ENCODE data around the gene ABCC3. TPM values are rescaled to one million over a fixed set of nuclear protein-coding genes. Genes with fewer than 3 reads are reported as not detected.

The ABCC3 gene
- total and polyA plus RNA-seq, 9 of the 15 experiments (the other 6 are each of a cell fraction or from before 2014, with no cell fraction given): 0.03 to 1.6 (median 0.42) TPM; not detected in 5

GRCh38 chr17:50594892-50595291 is 39.8 kb upstream of the ABCC3 start:
- H3K9ac ChIP-seq (ENCODE audit: insufficient read depth in 1 of 2, low read depth in 2 of 2, low read length in 2 of 2): no peak overlapping the region
- BruUV-seq (replicated peaks): no TSS peak
- no peak for FAIRE-seq
- in situ Hi-C loops (cut with MboI) (no loop called here), intact Hi-C loops (cut with micrococcal nuclease) (no loop called here)
- H3K79me2 ChIP-seq (ENCODE audit: control insufficient read depth, insufficient read depth, low read length): no peaks in the 10 kb centered on the region
- ChIA-PET POLR2A (interaction anchor here (0.5 kb wide), 1 partner anchor 32 kb away, joined by 3 read pairs; no protein-coding TSS in a partner anchor), CTCF (ENCODE audit: low intra/inter-chr PET ratio) (no interaction called here)
- H4K20me1 ChIP-seq (replicated peaks; ENCODE audit: control insufficient read depth, insufficient read depth, low read length): peaks cover 7% of the 10 kb centered on the region
- H2AFZ ChIP-seq (ENCODE audit: low read depth, low read length): no peak overlapping the region
- peaks cover 36 to 83% of the 10 kb centered on the region in 2 experiments for H3K27me3 ChIP-seq (ENCODE audit: control insufficient read depth in 2 of 2, insufficient read depth in 2 of 2, low read length in 2 of 2)
- no peaks in the 10 kb centered on the region for H3K9me1 ChIP-seq (ENCODE audit: control insufficient read depth, insufficient read depth, low read length)
- no peak overlapping the region for H3K4me2 ChIP-seq (ENCODE audit: insufficient read depth, low read length)
- no peak for DNase-seq (ENCODE audit: extremely low read depth in 1 of 4, low spot score in 3 of 4)
- H3K4me1 ChIP-seq (replicated peaks in 1 of 2; ENCODE audit: control insufficient read depth in 2 of 2, insufficient read depth in 2 of 2, low read length in 2 of 2): peaks cover 0 to 26% of the 10 kb centered on the region in 2 experiments; a peak in 2 of 5 replicates
- H3K27ac ChIP-seq (ENCODE audit: extremely low read depth, low read depth, low read length): no peak overlapping the region
- TF ChIP-seq ZNF280B (CRISPR knock-in tag; IDR thresholded peaks at IDR 0.05) (no peak), ZNF134 (CRISPR knock-in tag; conservative IDR thresholded peaks at IDR 0.05) (no peak), BHLHE40 (IDR thresholded peaks at IDR 0.05; ENCODE audit: low read length) (no peak), MBD2 (IDR thresholded peaks at IDR 0.05; ENCODE audit: borderline replicate concordance, low read depth) (no peak), LCOR (CRISPR knock-in tag; IDR thresholded peaks at IDR 0.05) (no peak), HNRNPUL1 (IDR thresholded peaks at IDR 0.05; ENCODE audit: low read length) (no peak), ZNF551 (CRISPR knock-in tag; IDR thresholded peaks at IDR 0.05) (no peak), DNMT1 (IDR thresholded peaks at IDR 0.05) (no peak), ZNF584 (CRISPR knock-in tag; IDR thresholded peaks at IDR 0.05; ENCODE audit: low read depth) (no peak), FOXA1 (IDR thresholded peaks at IDR 0.05; ENCODE audit: borderline replicate concordance) (no peak)
- TF ChIP-seq, protein P1, sequence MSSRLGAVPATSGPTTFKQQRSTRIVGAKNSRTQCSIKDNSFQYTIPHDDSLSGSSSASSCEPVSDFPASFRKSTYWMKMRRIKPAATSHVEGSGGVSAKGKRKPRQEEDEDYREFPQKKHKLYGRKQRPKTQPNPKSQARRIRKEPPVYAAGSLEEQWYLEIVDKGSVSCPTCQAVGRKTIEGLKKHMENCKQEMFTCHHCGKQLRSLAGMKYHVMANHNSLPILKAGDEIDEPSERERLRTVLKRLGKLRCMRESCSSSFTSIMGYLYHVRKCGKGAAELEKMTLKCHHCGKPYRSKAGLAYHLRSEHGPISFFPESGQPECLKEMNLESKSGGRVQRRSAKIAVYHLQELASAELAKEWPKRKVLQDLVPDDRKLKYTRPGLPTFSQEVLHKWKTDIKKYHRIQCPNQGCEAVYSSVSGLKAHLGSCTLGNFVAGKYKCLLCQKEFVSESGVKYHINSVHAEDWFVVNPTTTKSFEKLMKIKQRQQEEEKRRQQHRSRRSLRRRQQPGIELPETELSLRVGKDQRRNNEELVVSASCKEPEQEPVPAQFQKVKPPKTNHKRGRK (tag; IDR thresholded peaks at IDR 0.05): no peak
- TF ChIP-seq, protein P2, sequence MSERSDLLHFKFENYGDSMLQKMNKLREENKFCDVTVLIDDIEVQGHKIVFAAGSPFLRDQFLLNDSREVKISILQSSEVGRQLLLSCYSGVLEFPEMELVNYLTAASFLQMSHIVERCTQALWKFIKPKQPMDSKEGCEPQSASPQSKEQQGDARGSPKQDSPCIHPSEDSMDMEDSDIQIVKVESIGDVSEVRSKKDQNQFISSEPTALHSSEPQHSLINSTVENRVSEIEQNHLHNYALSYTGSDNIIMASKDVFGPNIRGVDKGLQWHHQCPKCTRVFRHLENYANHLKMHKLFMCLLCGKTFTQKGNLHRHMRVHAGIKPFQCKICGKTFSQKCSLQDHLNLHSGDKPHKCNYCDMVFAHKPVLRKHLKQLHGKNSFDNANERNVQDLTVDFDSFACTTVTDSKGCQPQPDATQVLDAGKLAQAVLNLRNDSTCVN (CRISPR knock-in tag; IDR thresholded peaks at IDR 0.05): no peak
- TF ChIP-seq, protein P3, sequence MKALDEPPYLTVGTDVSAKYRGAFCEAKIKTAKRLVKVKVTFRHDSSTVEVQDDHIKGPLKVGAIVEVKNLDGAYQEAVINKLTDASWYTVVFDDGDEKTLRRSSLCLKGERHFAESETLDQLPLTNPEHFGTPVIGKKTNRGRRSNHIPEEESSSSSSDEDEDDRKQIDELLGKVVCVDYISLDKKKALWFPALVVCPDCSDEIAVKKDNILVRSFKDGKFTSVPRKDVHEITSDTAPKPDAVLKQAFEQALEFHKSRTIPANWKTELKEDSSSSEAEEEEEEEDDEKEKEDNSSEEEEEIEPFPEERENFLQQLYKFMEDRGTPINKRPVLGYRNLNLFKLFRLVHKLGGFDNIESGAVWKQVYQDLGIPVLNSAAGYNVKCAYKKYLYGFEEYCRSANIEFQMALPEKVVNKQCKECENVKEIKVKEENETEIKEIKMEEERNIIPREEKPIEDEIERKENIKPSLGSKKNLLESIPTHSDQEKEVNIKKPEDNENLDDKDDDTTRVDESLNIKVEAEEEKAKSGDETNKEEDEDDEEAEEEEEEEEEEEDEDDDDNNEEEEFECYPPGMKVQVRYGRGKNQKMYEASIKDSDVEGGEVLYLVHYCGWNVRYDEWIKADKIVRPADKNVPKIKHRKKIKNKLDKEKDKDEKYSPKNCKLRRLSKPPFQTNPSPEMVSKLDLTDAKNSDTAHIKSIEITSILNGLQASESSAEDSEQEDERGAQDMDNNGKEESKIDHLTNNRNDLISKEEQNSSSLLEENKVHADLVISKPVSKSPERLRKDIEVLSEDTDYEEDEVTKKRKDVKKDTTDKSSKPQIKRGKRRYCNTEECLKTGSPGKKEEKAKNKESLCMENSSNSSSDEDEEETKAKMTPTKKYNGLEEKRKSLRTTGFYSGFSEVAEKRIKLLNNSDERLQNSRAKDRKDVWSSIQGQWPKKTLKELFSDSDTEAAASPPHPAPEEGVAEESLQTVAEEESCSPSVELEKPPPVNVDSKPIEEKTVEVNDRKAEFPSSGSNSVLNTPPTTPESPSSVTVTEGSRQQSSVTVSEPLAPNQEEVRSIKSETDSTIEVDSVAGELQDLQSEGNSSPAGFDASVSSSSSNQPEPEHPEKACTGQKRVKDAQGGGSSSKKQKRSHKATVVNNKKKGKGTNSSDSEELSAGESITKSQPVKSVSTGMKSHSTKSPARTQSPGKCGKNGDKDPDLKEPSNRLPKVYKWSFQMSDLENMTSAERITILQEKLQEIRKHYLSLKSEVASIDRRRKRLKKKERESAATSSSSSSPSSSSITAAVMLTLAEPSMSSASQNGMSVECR (CRISPR knock-in tag; IDR thresholded peaks at IDR 0.05): no peak
- ATAC-seq: no peak
- WGBS (ENCODE audit: insufficient coverage, low coverage, missing lambda C conversion rate): 2% methylated on average over 19 of the region's 21 CpGs
- no peaks in the 10 kb centered on the region for H3K9me3 ChIP-seq (replicated peaks; ENCODE audit: control insufficient read depth, insufficient read depth, low read depth, low read length)
- no peaks in the 10 kb centered on the region for H3K36me3 ChIP-seq (ENCODE audit: control insufficient read depth, insufficient read depth, low read length)
- H3K4me3 ChIP-seq: no peak overlapping the region
